Fibroblast of villous mesenchyme (primary cell): ENCODE measurements around the gene SBK2. TPM values are rescaled to one million over a fixed set of nuclear protein-coding genes. Genes with fewer than 3 reads are reported as not detected.
A peak's percentile ranks its signal among the peaks of the same experiment; 100 is the strongest.
"Not testable (repeated sequence)": the region's sequence is repeated elsewhere in the genome, so short reads cannot be mapped to it uniquely, and the experiment has no call there.

ENCODE experiments used
- DNase-seq: peaks from one replicate; pipeline ENCODE4 v3.0.0-alpha.2; 2010; ENCODE audit warnings: low read depth
- H3K4me3 ChIP-seq: 2 replicates; pipeline ENCODE4 v1.5.1; 2011; ENCODE audit warnings: low read depth, mild to moderate bottlenecking, low read length
- CTCF ChIP-seq: IDR thresholded peaks from 2 replicates; pipeline ENCODE4 v1.5.1; 2012; ENCODE audit warnings: low read depth, mild to moderate bottlenecking, low read length; ENCODE audit not compliant: insufficient read depth
- total RNA-seq: library from RNA; depleted of rRNA; stranded (reverse); fragments of >200 nt; gene quantifications from 2 replicates; pipeline ENCODE4 v1.2.3, GENCODE V29; 2012

The SBK2 gene
- total RNA-seq, 1 donor, result not detected

- no peak for TF ChIP-seq CTCF
- DNase-seq, result no peak
Measured at GRCh38 chr19:55535173-55535964, 1.6 kb downstream of the SBK2 start.

GRCh38 chr19:55534280-55534679, 2.7 kb downstream of the SBK2 start:
- not testable (repeated sequence) for DNase-seq, H3K4me3 ChIP-seq

More at GRCh38 chr19:55535173-55535964, 1.6 kb downstream of the SBK2 start:
- no peak overlapping the region for H3K4me3 ChIP-seq

- DNase-seq, result no peak
- TF ChIP-seq CTCF, result no peak
Measured at GRCh38 chr19:55530996-55531395, 5.9 kb downstream of the SBK2 start.

GRCh38 chr19:55529636-55530234, 7.2 kb downstream of the SBK2 start:
- no peak for DNase-seq
- no peak overlapping the region for H3K4me3 ChIP-seq
- TF ChIP-seq CTCF, result no peak

More at GRCh38 chr19:55530996-55531395, 5.9 kb downstream of the SBK2 start:
- H3K4me3 ChIP-seq, result no peak overlapping the region

GRCh38 chr19:55528030-55528803, 8.7 kb downstream of the SBK2 start:
- no peak overlapping the region for H3K4me3 ChIP-seq
- peak; percentile 16 for DNase-seq
- no peak for TF ChIP-seq CTCF

GRCh38 chr19:55527197-55528029, 9.5 kb downstream of the SBK2 start:
- DNase-seq, result no peak
- no peak for TF ChIP-seq CTCF
- H3K4me3 ChIP-seq, result no peak overlapping the region
